Stomach (tissue), 4 donors: ENCODE measurements around the gene TCAF2.
"Not testable (repeated sequence)": the region's sequence is repeated elsewhere in the genome, so short reads cannot be mapped to it uniquely, and the experiment has no call there.

Source experiments
- EP300 ChIP-seq: sonication (generic); formaldehyde crosslinking; IDR thresholded peaks from one replicate; pipeline ENCODE4 v1.6.1; 2017; ENCODE audit warnings: antibody characterized with exemption
- POLR2A ChIP-seq, 4 donors: fragments of 450-650 bp; IDR thresholded peaks; one replicate each; pipeline ENCODE4 v1.6.1; 2016; ENCODE audit warnings: antibody characterized with exemption in 4 of 4, control low read depth in 2 of 4, mild to moderate bottlenecking in 1 of 4, moderate library complexity in 1 of 4
- POLR2AphosphoS5 ChIP-seq, 3 donors: sonication (generic); formaldehyde crosslinking; IDR thresholded peaks; one replicate each; pipeline ENCODE4 v1.6.1; 2016; ENCODE audit warnings: antibody characterized with exemption in 3 of 3
- TF ChIP-seq, protein P1 (sequence below), 7 experiments: fragments of 450-650 bp in 4 of 7; fragments of 200-600 bp in 3 of 7; sonication (generic) in 3 of 7; IDR thresholded peaks; one replicate each; pipeline ENCODE4 v1.5.1; 2016 to 2019; ENCODE audit warnings: antibody characterized with exemption in 7 of 7, control low read depth in 2 of 7, mild to moderate bottlenecking in 1 of 7

- not testable (repeated sequence) for TF ChIP-seq EP300; POLR2AphosphoS5 (IDR thresholded peaks at IDR 0.05); POLR2A (IDR thresholded peaks at IDR 0.05)
- TF ChIP-seq, protein P1, sequence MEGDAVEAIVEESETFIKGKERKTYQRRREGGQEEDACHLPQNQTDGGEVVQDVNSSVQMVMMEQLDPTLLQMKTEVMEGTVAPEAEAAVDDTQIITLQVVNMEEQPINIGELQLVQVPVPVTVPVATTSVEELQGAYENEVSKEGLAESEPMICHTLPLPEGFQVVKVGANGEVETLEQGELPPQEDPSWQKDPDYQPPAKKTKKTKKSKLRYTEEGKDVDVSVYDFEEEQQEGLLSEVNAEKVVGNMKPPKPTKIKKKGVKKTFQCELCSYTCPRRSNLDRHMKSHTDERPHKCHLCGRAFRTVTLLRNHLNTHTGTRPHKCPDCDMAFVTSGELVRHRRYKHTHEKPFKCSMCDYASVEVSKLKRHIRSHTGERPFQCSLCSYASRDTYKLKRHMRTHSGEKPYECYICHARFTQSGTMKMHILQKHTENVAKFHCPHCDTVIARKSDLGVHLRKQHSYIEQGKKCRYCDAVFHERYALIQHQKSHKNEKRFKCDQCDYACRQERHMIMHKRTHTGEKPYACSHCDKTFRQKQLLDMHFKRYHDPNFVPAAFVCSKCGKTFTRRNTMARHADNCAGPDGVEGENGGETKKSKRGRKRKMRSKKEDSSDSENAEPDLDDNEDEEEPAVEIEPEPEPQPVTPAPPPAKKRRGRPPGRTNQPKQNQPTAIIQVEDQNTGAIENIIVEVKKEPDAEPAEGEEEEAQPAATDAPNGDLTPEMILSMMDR (IDR thresholded peaks at IDR 0.05), result not testable (repeated sequence)
Measured at GRCh38 chr7:143603549-143603948, 17.2 kb upstream of the TCAF2 start.
